Measurements from ENCODE around the gene C1orf105.

Gene C1orf105

GRCh38 chr1:172456344-172456769 lies 35.9 kb downstream of the C1orf105 start:
- no peaks in the 10 kb centered on the region for H3K36me3 ChIP-seq (ENCODE audit: insufficient read depth, insufficient read length, low read length)
- no peaks in the 10 kb centered on the region for H3K9me3 ChIP-seq (ENCODE audit: insufficient read depth, low read length)
- TF ChIP-seq ZNF274 (IDR thresholded peaks at IDR 0.05; ENCODE audit: low read depth, low read length) (no peak), YY1 (IDR thresholded peaks at IDR 0.05; ENCODE audit: insufficient read depth, insufficient read length) (no peak), SUZ12 (IDR thresholded peaks at IDR 0.05; ENCODE audit: extremely low read depth, insufficient read depth, insufficient read length) (no peak)
- H3K4me3 ChIP-seq (ENCODE audit: insufficient read length, low read depth) = no peak overlapping the region
- no peaks in the 10 kb centered on the region for H3K27me3 ChIP-seq (ENCODE audit: insufficient read depth, insufficient read length)
- no peaks in the 10 kb centered on the region for H3K4me1 ChIP-seq (ENCODE audit: insufficient read depth, insufficient read length)
- no peak overlapping the region for H3K9ac ChIP-seq (ENCODE audit: insufficient read length, low read depth)
- no peak for DNase-seq (ENCODE audit: low read depth, low spot score)

GRCh38 chr1:172457479-172458130 lies 37.1 kb downstream of the C1orf105 start:
- no peaks in the 10 kb centered on the region for H3K36me3 ChIP-seq (ENCODE audit: insufficient read depth, insufficient read length, low read length)
- DNase-seq (ENCODE audit: low read depth, low spot score) = no peak
- H3K9me3 ChIP-seq (ENCODE audit: insufficient read depth, low read length) = no peaks in the 10 kb centered on the region
- no peak for TF ChIP-seq SUZ12 (IDR thresholded peaks at IDR 0.05; ENCODE audit: extremely low read depth, insufficient read depth, insufficient read length)
- TF ChIP-seq YY1 (IDR thresholded peaks at IDR 0.05; ENCODE audit: insufficient read depth, insufficient read length) = no peak
- TF ChIP-seq ZNF274 (IDR thresholded peaks at IDR 0.05; ENCODE audit: low read depth, low read length) = no peak
- H3K4me3 ChIP-seq (ENCODE audit: insufficient read length, low read depth) = no peak overlapping the region
- no peak overlapping the region for H3K9ac ChIP-seq (ENCODE audit: insufficient read length, low read depth)
- H3K4me1 ChIP-seq (ENCODE audit: insufficient read depth, insufficient read length) = no peaks in the 10 kb centered on the region
- H3K27me3 ChIP-seq (ENCODE audit: insufficient read depth, insufficient read length) = no peaks in the 10 kb centered on the region

GRCh38 chr1:172460177-172460576 lies 39.7 kb downstream of the C1orf105 start:
- no peak overlapping the region for H3K9ac ChIP-seq (ENCODE audit: insufficient read length, low read depth)
- no peak overlapping the region for H3K4me3 ChIP-seq (ENCODE audit: insufficient read length, low read depth)
- no peaks in the 10 kb centered on the region for H3K9me3 ChIP-seq (ENCODE audit: insufficient read depth, low read length)
- H3K36me3 ChIP-seq (ENCODE audit: insufficient read depth, insufficient read length, low read length) = no peaks in the 10 kb centered on the region
- H3K4me1 ChIP-seq (ENCODE audit: insufficient read depth, insufficient read length) = no peaks in the 10 kb centered on the region
- TF ChIP-seq SUZ12 (IDR thresholded peaks at IDR 0.05; ENCODE audit: extremely low read depth, insufficient read depth, insufficient read length) (no peak), ZNF274 (IDR thresholded peaks at IDR 0.05; ENCODE audit: low read depth, low read length) (no peak), YY1 (IDR thresholded peaks at IDR 0.05; ENCODE audit: insufficient read depth, insufficient read length) (no peak)
- H3K27me3 ChIP-seq (ENCODE audit: insufficient read depth, insufficient read length) = no peaks in the 10 kb centered on the region
- no peak for DNase-seq (ENCODE audit: low read depth, low spot score)

- Histone ChIP-seq H3K36me3 (ENCODE audit: insufficient read depth, insufficient read length, low read length) (no peaks in the 10 kb centered on the region), H3K9me3 (ENCODE audit: insufficient read depth, low read length) (no peaks in the 10 kb centered on the region), H3K4me1 (ENCODE audit: insufficient read depth, insufficient read length) (no peaks in the 10 kb centered on the region), H3K4me3 (ENCODE audit: insufficient read length, low read depth) (no peak overlapping the region), H3K9ac (ENCODE audit: insufficient read length, low read depth) (no peak overlapping the region), H3K27me3 (ENCODE audit: insufficient read depth, insufficient read length) (no peaks in the 10 kb centered on the region)
- DNase-seq (ENCODE audit: low read depth, low spot score) = no peak
- TF ChIP-seq YY1 (IDR thresholded peaks at IDR 0.05; ENCODE audit: insufficient read depth, insufficient read length) (no peak), ZNF274 (IDR thresholded peaks at IDR 0.05; ENCODE audit: low read depth, low read length) (no peak), SUZ12 (IDR thresholded peaks at IDR 0.05; ENCODE audit: extremely low read depth, insufficient read depth, insufficient read length) (no peak)
These were observed 40.4 kb downstream of the C1orf105 start for GRCh38 chr1:172460887-172461315.

GRCh38 chr1:172465617-172466016 lies 45.1 kb downstream of the C1orf105 start:
- TF ChIP-seq YY1 (IDR thresholded peaks at IDR 0.05; ENCODE audit: insufficient read depth, insufficient read length) (no peak), SUZ12 (IDR thresholded peaks at IDR 0.05; ENCODE audit: extremely low read depth, insufficient read depth, insufficient read length) (no peak), ZNF274 (IDR thresholded peaks at IDR 0.05; ENCODE audit: low read depth, low read length) (no peak)
- no peak overlapping the region for H3K9ac ChIP-seq (ENCODE audit: insufficient read length, low read depth)

GRCh38 chr1:172466795-172467407 lies 46.4 kb downstream of the C1orf105 start:
- Histone ChIP-seq H3K4me1 (ENCODE audit: insufficient read depth, insufficient read length) (no peaks in the 10 kb centered on the region), H3K27me3 (ENCODE audit: insufficient read depth, insufficient read length) (no peaks in the 10 kb centered on the region), H3K36me3 (ENCODE audit: insufficient read depth, insufficient read length, low read length) (no peaks in the 10 kb centered on the region), H3K9me3 (ENCODE audit: insufficient read depth, low read length) (no peaks in the 10 kb centered on the region), H3K9ac (ENCODE audit: insufficient read length, low read depth) (no peak overlapping the region), H3K4me3 (ENCODE audit: insufficient read length, low read depth) (no peak overlapping the region)
- no peak for TF ChIP-seq SUZ12 (IDR thresholded peaks at IDR 0.05; ENCODE audit: extremely low read depth, insufficient read depth, insufficient read length)
- no peak for TF ChIP-seq ZNF274 (IDR thresholded peaks at IDR 0.05; ENCODE audit: low read depth, low read length)
- no peak for TF ChIP-seq YY1 (IDR thresholded peaks at IDR 0.05; ENCODE audit: insufficient read depth, insufficient read length)
- no peak for DNase-seq (ENCODE audit: low read depth, low spot score)

More at GRCh38 chr1:172465617-172466016, 45.1 kb downstream of the C1orf105 start:
- no peak for DNase-seq (ENCODE audit: low read depth, low spot score)
- Histone ChIP-seq H3K4me3 (ENCODE audit: insufficient read length, low read depth) (no peak overlapping the region), H3K27me3 (ENCODE audit: insufficient read depth, insufficient read length) (no peaks in the 10 kb centered on the region), H3K36me3 (ENCODE audit: insufficient read depth, insufficient read length, low read length) (no peaks in the 10 kb centered on the region), H3K4me1 (ENCODE audit: insufficient read depth, insufficient read length) (no peaks in the 10 kb centered on the region), H3K9me3 (ENCODE audit: insufficient read depth, low read length) (no peaks in the 10 kb centered on the region)

GRCh38 chr1:172467446-172467845 lies 47.0 kb downstream of the C1orf105 start:
- TF ChIP-seq ZNF274 (IDR thresholded peaks at IDR 0.05; ENCODE audit: low read depth, low read length) (no peak), YY1 (IDR thresholded peaks at IDR 0.05; ENCODE audit: insufficient read depth, insufficient read length) (no peak)
- Histone ChIP-seq H3K4me3 (ENCODE audit: insufficient read length, low read depth) (no peak overlapping the region), H3K4me1 (ENCODE audit: insufficient read depth, insufficient read length) (no peaks in the 10 kb centered on the region)

More at GRCh38 chr1:172467446-172467845, 47.0 kb downstream of the C1orf105 start:
- no peaks in the 10 kb centered on the region for H3K36me3 ChIP-seq (ENCODE audit: insufficient read depth, insufficient read length, low read length)
- no peak overlapping the region for H3K9ac ChIP-seq (ENCODE audit: insufficient read length, low read depth)
- H3K27me3 ChIP-seq (ENCODE audit: insufficient read depth, insufficient read length) = no peaks in the 10 kb centered on the region
- no peaks in the 10 kb centered on the region for H3K9me3 ChIP-seq (ENCODE audit: insufficient read depth, low read length)
- no peak for DNase-seq (ENCODE audit: low read depth, low spot score)
